HuH-7 (cell line): Measurements from ENCODE around the gene ARL5B.

Source experiments
- DNase-seq: peaks from one replicate; pipeline ENCODE4 v3.0.0; 2011; ENCODE audit warnings: low spot score

Gene ARL5B

GRCh38 chr10:18658271-18659124, 733 bp upstream of the ARL5B start:
- DNase-seq: no peak

- no peak for DNase-seq
These were observed 746 bp downstream of the ARL5B start for GRCh38 chr10:18659819-18660535.

DNA sequence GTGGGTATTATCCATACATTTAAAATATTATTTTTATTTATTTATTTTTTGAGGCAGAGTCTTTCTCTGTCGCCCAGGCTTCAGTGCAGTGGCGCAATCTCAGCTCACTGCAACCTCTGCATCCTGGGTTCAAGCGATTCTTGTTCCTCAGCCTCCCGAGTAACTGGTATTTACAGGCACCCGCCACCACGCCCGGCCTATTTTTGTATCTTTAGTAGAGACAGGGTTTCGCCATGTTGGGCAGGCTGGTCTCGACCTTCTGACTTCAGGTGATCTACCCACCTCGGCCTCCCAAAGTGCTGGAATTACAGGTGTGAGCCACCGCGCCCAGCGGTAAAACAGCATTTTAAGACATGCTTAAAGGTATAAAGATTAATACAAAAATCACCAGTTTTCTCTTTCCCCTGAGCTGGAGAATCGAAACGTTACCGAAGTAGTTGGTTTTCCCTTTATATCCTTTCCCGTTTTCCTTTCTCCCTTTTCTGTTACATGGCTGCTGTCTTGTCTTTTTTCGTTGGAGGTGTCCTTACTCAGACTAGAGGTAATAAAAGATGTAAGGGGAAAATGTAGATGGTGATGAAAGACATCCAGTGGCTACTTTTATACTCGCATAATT, 1.7 kb downstream of the ARL5B start:
- no peak for DNase-seq

- no peak for DNase-seq
These were observed 5.7 kb downstream of the ARL5B start for GRCh38 chr10:18664841-18665478.

DNA sequence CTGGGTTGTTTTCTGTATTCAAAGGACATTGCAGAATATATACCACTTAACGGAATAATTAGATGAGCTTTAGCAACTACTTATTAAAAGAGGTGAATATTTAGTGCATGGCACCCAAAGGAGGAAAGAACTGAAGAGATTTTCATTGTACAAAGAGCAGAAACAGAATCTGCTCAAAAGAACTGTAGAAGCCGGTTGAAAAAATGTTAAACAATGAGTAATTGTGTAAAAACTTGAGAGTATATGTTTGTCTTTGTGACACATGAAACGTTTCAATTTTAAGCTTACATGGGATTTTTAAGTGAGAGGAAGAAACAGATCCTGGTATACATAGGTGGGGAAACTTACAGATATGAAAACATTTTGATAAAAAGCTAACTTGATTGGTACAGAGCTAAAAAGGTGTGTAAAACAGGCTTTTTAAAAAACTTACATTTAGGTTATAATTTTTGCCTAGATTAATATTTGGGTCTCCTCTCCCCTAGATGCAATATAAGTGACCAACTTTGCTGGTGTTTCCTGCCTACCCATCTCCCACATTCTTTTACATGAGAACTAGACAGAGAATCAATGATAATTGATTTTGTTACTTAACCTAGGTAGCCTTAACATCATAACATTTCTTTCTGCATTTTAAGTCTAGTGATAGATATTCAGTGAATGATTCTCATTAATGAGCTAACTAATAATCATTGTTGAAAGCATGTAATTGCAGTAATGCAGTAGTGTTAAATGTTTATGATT, 6.8 kb downstream of the ARL5B start:
- no peak for DNase-seq

DNA sequence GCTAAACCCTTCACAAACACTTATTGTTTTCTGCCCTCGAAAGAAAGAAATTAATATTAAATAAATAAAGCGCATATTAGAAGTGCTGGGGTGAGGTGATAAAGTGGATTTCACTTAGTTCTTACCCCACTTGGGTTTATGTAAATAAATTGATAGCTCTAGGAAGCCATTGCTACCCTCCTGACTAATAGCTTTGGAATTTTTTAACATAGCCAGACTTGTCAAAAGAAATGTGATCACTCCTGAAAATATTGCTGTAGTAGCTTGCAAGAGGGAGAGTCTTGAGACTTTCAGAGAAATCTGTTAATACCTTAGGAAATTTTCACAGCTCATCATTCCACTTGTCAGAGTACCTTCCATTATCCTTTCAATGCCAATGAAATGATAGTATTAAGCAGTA, 7.6 kb downstream of the ARL5B start:
- no peak for DNase-seq

DNA sequence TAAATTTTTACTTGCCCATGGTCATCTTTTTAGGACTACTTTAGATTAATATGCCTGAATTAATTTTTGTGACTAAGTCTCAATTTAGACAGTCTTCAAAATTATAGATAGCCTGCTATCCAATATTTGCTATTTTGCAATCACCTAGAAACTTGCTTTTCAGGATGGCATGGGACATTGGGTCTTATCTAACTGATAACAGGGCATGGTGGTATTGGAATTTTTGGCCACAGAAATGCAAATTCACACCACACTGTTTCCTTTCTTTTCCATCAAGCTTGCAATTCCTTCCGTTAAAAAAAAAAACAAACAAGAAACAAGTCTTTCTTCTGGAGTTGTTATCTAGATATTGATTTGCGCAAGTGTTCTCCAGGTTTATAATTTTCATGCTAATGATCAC, 8.8 kb downstream of the ARL5B start:
- no peak for DNase-seq

DNA sequence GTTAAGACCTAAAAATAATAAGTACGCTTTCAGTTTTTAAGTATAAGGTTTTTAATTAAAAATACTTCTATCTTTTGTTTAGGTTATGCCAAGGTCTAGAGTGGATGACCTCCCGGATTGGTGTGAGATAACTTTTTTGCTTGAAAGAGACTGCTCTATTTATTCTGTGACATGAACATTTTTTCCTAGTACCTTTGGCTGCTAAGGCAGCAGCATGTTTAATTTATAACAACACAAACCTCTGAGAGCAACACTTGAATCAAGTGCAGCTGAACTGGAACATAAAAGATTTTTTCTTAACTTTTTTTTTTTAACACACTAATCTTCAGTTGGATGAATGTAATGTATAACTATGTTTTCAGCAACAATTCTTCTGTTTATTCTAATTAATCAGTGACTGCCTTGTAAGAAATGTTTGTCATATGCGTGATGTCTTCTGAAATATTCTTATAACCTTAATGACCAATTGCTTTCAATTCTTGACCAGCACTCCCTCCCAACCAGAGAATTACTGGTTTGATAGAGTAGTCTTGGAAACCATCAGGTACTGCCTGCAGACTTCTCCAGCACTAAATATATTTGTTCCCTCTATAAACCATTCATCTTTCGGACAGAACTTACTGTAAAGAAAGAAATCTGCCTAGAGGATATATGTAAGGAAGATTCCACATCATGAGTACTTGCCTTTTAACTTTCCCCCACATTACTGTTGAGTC, 16.0 kb downstream of the ARL5B start:
- DNase-seq: no peak

DNA sequence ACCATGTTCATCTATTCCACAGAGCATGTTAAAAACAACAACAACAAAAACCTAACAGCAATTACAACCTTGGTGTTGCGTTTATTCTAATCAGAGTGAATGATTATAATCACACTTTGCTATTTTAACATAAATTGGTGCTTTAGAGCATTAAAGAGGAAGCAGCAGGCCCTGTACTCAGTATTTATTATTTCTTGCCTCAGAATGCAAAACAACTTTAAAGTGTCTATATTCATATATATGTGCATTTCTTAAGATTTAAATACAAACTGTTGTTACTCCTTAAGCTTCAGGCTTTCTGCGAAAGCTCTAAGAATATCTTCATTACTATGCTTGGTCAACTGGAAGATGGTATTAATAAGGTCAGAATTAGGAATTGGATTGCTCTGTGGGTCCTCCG, 21.5 kb downstream of the ARL5B start:
- DNase-seq: no peak

- no peak for DNase-seq
These were observed 22.1 kb downstream of the ARL5B start for GRCh38 chr10:18681366-18681765.

DNA sequence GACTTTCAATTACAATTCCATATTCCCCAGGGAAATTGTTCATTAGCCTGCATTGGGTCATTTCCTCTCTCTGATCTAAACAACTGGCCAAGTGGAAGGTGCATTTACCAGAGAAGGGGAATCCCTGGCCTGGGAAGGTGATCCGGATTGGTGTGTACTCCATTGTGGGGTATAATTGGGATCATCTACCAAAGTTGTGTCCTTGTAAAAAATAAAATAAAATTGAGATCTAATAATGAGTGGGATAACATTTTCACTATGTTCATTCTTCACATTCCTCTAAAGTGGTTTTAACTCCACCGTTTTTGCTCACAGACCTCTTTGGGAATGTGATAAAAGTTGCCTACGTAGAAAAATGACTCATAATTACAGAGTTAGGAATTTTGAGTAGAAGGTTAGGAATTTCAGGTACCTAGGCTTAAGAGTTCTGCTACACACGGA, 22.8 kb downstream of the ARL5B start:
- no peak for DNase-seq

DNA sequence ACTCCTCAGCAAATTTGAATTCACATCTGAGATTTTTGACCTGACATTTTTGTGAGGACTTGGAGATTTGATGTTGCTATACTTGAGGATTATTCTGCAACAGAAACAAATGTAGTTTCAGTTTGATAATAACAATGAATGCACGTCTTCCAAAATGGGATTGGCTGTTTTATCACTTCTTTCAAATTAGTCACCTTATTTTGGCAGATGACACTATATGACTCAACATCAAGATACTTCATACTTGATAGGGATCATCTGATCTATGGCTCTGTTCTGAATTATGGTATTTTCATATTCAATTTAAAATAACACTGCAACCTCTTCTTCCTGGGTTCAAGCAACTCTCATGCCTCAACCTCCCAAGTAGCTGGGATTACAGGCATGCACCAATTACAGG, 24.2 kb downstream of the ARL5B start:
- DNase-seq: no peak

- DNase-seq: no peak
These were observed 25.2 kb downstream of the ARL5B start for GRCh38 chr10:18684416-18684815.

DNA sequence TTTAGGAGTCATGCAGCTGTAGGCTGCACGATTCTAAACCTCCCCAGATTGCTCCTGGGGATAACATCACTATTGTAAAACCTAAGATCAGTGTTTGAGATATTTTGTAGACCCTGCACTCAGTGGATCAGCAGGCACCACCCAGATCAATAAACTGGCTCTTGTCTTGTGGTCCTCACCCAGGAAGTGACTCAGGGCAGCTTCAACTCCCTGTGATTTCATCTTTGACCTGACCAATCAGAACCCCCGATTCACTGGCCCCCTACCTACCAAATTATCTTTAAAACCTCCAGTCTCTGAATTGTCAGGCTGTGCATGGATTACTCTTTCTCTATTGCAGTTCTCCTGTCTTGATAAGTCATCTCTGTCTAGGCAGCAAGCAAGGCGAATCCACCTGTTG, 25.7 kb downstream of the ARL5B start:
- DNase-seq: no peak

GRCh38 chr10:18685555-18685954, 26.3 kb downstream of the ARL5B start:
- DNase-seq: no peak

GRCh38 chr10:18687195-18687594, 28.0 kb downstream of the ARL5B start:
- DNase-seq: no peak

DNA sequence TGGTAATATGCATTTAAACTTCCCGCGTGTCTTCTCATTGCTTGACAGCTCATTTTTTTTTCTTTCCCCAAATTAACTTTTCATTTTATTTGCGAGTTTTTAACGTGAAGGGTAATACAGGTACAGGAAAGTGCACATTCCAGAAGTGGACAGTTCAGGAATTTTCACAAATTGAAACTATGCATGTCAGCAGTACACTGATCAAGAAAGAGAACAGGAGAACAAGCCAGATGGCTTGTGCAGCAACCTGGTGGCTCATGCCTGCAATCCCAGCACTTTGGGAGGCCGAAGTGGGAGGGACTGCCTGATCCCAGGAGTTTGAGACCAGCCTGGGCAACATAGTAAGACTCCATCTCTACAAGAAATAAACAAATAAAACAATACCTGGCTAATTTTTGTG, 28.5 kb downstream of the ARL5B start:
- DNase-seq: no peak

GRCh38 chr10:18689498-18689897, 30.3 kb downstream of the ARL5B start:
- no peak for DNase-seq

- DNase-seq: no peak
These were observed 31.3 kb downstream of the ARL5B start for GRCh38 chr10:18690541-18690940.

DNA sequence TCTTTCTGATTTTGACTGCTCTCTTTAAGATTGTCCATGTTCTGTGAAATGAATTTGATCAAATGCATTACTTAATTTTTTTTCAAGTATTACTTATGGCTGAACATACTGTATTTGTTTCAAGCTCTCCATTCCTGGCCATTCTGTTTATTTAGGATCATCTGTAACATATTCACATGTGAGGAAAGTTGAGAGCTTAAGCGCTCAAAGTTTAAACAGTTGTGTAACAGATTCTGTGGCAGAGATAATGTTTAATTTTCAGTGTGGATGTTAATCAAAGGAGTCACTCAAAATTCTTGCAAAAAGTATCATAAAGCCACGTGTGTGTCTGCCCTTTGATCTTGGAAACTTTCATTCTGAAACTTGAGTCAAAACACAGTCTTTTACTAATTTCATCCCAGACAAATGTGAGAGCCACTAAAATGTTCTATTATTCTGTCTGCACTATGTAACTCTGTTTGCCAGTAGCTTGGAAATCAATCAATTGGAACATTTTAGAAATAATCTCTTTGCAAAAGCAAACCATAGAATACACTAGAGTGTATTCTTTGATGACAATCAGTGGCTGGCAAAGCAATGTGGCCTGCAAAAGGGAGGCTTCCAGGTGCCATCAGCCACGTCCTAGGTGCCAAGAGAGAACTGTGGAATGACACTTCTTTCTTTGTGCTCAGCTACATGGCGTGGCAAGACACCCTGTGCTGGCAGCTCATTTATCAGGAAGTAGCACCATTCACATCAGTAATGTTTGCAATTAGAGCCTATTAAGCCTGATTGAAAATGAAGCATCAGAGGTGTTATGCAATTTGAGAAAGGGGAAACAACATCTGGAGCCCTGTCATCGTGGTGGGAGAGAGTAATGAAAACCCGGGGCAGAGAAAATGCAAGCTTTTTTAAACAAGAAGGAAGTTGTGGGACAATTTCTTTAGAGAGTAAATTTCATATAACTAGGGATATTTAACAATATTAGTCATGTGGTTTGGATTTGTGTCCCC, 40.9 kb downstream of the ARL5B start:
- no peak for DNase-seq
